DMS53 treated with DMSO at 0.1 percent for 48 hours (cell line): ENCODE results near the gene SDC1.

ENCODE experiments used
- DNase-seq: peaks from one replicate; lab custom pipeline; 2025; ENCODE audit not compliant: unreplicated experiment; lab: John Stamatoyannopoulos, UW

The SDC1 gene

GRCh38 chr2:20156076-20156759, 68.7 kb downstream of the SDC1 start:
- DNase-seq: no peak

GRCh38 chr2:20153131-20153851, 71.6 kb downstream of the SDC1 start:
- DNase-seq: no peak

DNA sequence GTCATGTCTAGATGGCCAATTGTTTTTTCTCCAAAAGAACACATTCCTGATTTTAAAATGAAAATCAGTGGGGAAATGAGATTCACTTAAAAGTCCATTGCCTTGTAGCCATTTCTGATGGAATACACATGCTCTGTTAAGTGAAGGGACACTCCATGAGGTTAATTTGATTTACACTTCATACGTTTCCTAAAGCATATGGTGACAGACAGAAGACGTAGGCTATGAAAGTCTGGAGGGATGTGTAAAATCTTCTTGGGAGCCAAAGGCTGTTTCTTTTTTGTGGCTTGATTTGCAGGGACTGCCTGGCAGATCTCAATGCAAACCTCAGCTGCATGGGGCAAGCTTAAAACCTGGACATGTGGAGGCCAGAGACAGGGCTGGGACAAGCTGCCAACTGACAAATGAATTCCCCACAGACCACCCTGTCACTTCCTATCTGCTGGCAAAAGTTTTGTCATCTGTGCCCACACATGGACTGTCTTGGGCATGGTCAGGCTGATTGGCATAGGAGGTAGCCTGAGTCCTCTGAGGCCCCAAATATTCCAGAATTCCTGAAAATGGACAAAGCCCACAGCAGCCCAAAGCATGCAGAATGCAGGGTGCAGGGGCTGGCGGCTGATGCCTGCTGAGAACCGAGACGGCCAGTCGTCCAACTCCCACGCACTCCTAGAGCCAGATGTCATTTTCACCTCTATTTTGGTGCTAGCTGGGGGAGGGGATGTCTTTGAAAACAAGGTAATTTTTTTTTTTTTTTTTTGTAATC, 73.9 kb downstream of the SDC1 start:
- DNase-seq: no peak
